Measurements from ENCODE around the gene UBE2G2. TPM values are rescaled to one million over a fixed set of nuclear protein-coding genes. Genes with fewer than 3 reads are reported as not detected.

UBE2G2 gene
- total and polyA plus RNA-seq, 8 donors = 30.6 to 116 (median 66.2) TPM

GRCh38 chr21:44753357-44753756, 48.3 kb downstream of the UBE2G2 start:
- Histone ChIP-seq H3K27ac (no peak overlapping the region), H3K9me3 (peaks cover 0 to 9% (median 0%) of the 10 kb centered on the region in 4 donors), H3K36me3 (no peaks in the 10 kb centered on the region), H3K4me3 (no peak overlapping the region), H3K4me1 (no peaks in the 10 kb centered on the region), H3K27me3 (peaks cover 0 to 47% (median 20%) of the 10 kb centered on the region in 3 donors)
- TF ChIP-seq POLR2AphosphoS5 (IDR thresholded peaks at IDR 0.05) (no peak), CTCF (IDR thresholded peaks at IDR 0.05) (no peak), POLR2A (IDR thresholded peaks at IDR 0.05) (no peak), EP300 (IDR thresholded peaks at IDR 0.05) (no peak)
- DNase-seq = no peak
- WGBS, 5 donors = 71 to 87% (median 81%) methylated on average over 10 to 19 of the region's 19 CpGs
- intact Hi-C loops (cut with DNase I; ENCODE audit: low total_unique reads) = no loop called here

- Histone ChIP-seq H3K36me3 (no peaks in the 10 kb centered on the region), H3K9me3 (peaks cover 0 to 9% (median 0%) of the 10 kb centered on the region in 4 donors), H3K27me3 (peaks cover 0 to 41% (median 20%) of the 10 kb centered on the region in 3 donors), H3K27ac (no peak overlapping the region), H3K4me3 (no peak overlapping the region), H3K4me1 (no peaks in the 10 kb centered on the region)
- WGBS, 5 donors = 56 to 69% (median 62%) methylated on average over 11 of the region's 11 CpGs
- no peak for TF ChIP-seq CTCF (IDR thresholded peaks at IDR 0.05)
- TF ChIP-seq EP300 (IDR thresholded peaks at IDR 0.05) = no peak
- no peak for TF ChIP-seq POLR2A (IDR thresholded peaks at IDR 0.05)
- TF ChIP-seq POLR2AphosphoS5 (IDR thresholded peaks at IDR 0.05) = no peak
- DNase-seq = no peak
- intact Hi-C loops (cut with DNase I; ENCODE audit: low total_unique reads) = no loop called here
Observed at GRCh38 chr21:44752671-44753235, 48.9 kb downstream of the UBE2G2 start.

- 79 to 84% (median 83%) methylated on average over 34 of the region's 34 CpGs for WGBS, 5 donors
- TF ChIP-seq CTCF (IDR thresholded peaks at IDR 0.05) (no peak), EP300 (IDR thresholded peaks at IDR 0.05) (no peak), POLR2A (IDR thresholded peaks at IDR 0.05) (no peak), POLR2AphosphoS5 (IDR thresholded peaks at IDR 0.05) (no peak)
- Histone ChIP-seq H3K4me1 (no peaks in the 10 kb centered on the region), H3K27ac (no peak overlapping the region), H3K36me3 (no peaks in the 10 kb centered on the region), H3K9me3 (peaks cover 0 to 9% (median 0%) of the 10 kb centered on the region in 4 donors), H3K27me3 (peaks cover 0 to 41% (median 20%) of the 10 kb centered on the region in 3 donors), H3K4me3 (no peak overlapping the region)
- intact Hi-C loops (cut with DNase I; ENCODE audit: low total_unique reads) = no loop called here
- DNase-seq = no peak
Observed at GRCh38 chr21:44751799-44752636, 49.6 kb downstream of the UBE2G2 start.

- peaks cover 0 to 9% (median 0%) of the 10 kb centered on the region in 4 donors for H3K9me3 ChIP-seq
- WGBS, 5 donors = 82 to 87% (median 86%) methylated on average over 20 to 24 of the region's 24 CpGs
- intact Hi-C loops (cut with DNase I; ENCODE audit: low total_unique reads) = no loop called here
- no peaks in the 10 kb centered on the region for H3K36me3 ChIP-seq
- H3K27me3 ChIP-seq = peaks cover 0 to 41% (median 20%) of the 10 kb centered on the region in 3 donors
- no peak overlapping the region for H3K4me3 ChIP-seq
- H3K4me1 ChIP-seq = no peaks in the 10 kb centered on the region
- no peak overlapping the region for H3K27ac ChIP-seq
- no peak for DNase-seq
- TF ChIP-seq CTCF (IDR thresholded peaks at IDR 0.05) (no peak), POLR2A (IDR thresholded peaks at IDR 0.05) (no peak), POLR2AphosphoS5 (IDR thresholded peaks at IDR 0.05) (no peak)
Observed at GRCh38 chr21:44751186-44751798, 50.3 kb downstream of the UBE2G2 start.

Data from stomach (tissue), 9 donors.